H9 (cell line): ENCODE results near the gene ADAMTS17. TPM values are rescaled to one million over a fixed set of nuclear protein-coding genes. Genes with fewer than 3 reads are reported as not detected.

Experiments
- DNase-seq: peaks from one replicate; pipeline ENCODE4 v3.0.0-alpha.2; 2017
- H2AFZ ChIP-seq: one replicate; pipeline ENCODE4 v1.6.1; 2013; ENCODE audit warnings: mild to moderate bottlenecking, low read length, control low read depth, moderate library complexity
- H2AK5ac ChIP-seq: 2 replicates; pipeline ENCODE4 v1.6.1; 2013; ENCODE audit warnings: low read length, control low read depth, mixed read lengths; ENCODE audit not compliant: insufficient read length
- H2BK120ac ChIP-seq: one replicate; pipeline ENCODE4 v1.6.1; 2013; ENCODE audit warnings: low read depth, mild to moderate bottlenecking, low read length, control low read depth, inconsistent platforms; ENCODE audit not compliant: poor library complexity, severe bottlenecking
- H2BK12ac ChIP-seq: 2 replicates; pipeline ENCODE4 v1.6.1; 2013; ENCODE audit warnings: low read length, control low read depth, mixed read lengths, low read depth; ENCODE audit not compliant: insufficient read length
- H2BK15ac ChIP-seq: 2 replicates; pipeline ENCODE4 v1.6.1; 2013; ENCODE audit warnings: low read depth, low read length, control low read depth
- H2BK20ac ChIP-seq: one replicate; pipeline ENCODE4 v1.6.1; 2013; ENCODE audit warnings: low read depth, mild to moderate bottlenecking, low read length, control low read depth, inconsistent platforms; ENCODE audit not compliant: poor library complexity, severe bottlenecking
- H2BK5ac ChIP-seq: 2 replicates; pipeline ENCODE4 v1.6.1; 2013; ENCODE audit warnings: low read length, control low read depth, mixed read lengths; ENCODE audit not compliant: insufficient read length
- H3K14ac ChIP-seq: 2 replicates; pipeline ENCODE4 v1.6.1; 2013; ENCODE audit warnings: low read length, control low read depth; ENCODE audit not compliant: insufficient read depth
- H3K18ac ChIP-seq: 2 replicates; pipeline ENCODE4 v1.6.1; 2013; ENCODE audit warnings: low read depth, mild to moderate bottlenecking, mixed read lengths, low read length, control low read depth; ENCODE audit not compliant: insufficient read length
- H3K23ac ChIP-seq: 2 replicates; pipeline ENCODE4 v1.6.1; 2013; ENCODE audit warnings: low read length, control low read depth, mixed read lengths, low read depth; ENCODE audit not compliant: insufficient read length
- H3K23me2 ChIP-seq: 2 replicates; pipeline ENCODE4 v1.6.1; 2013; ENCODE audit warnings: low read depth, mild to moderate bottlenecking, mixed read lengths, low read length, control low read depth; ENCODE audit not compliant: insufficient read length, poor library complexity, severe bottlenecking
- H3K27ac ChIP-seq: 2 replicates; pipeline ENCODE4 v1.5.1; 2013; ENCODE audit warnings: low read length, control low read depth, mixed read lengths, low read depth; ENCODE audit not compliant: insufficient read length
- H3K27me3 ChIP-seq: 2 replicates; pipeline ENCODE4 v1.6.1; 2013; ENCODE audit warnings: low read length, control low read depth, inconsistent platforms; ENCODE audit not compliant: insufficient read depth
- H3K4ac ChIP-seq: 2 replicates; pipeline ENCODE4 v1.6.1; 2013; ENCODE audit warnings: low read depth, mild to moderate bottlenecking, control low read depth, inconsistent platforms, low read length, moderate library complexity
- H3K4me1 ChIP-seq: 2 replicates; pipeline ENCODE4 v1.6.1; 2013; ENCODE audit warnings: low read length, control low read depth, inconsistent platforms; ENCODE audit not compliant: insufficient read depth
- H3K4me2 ChIP-seq: 2 replicates; pipeline ENCODE4 v1.6.1; 2013; ENCODE audit warnings: low read length, control low read depth, mixed read lengths; ENCODE audit not compliant: insufficient read length, insufficient read depth
- H3K56ac ChIP-seq: 2 replicates; pipeline ENCODE4 v1.6.1; 2013; ENCODE audit warnings: low read depth, mild to moderate bottlenecking, mixed read lengths, low read length, control low read depth; ENCODE audit not compliant: insufficient read length
- H3K79me1 ChIP-seq: 2 replicates; pipeline ENCODE4 v1.6.1; 2013; ENCODE audit warnings: low read depth, mild to moderate bottlenecking, moderate library complexity, low read length, control low read depth, inconsistent platforms; ENCODE audit not compliant: insufficient read depth, poor library complexity, severe bottlenecking
- H3K79me2 ChIP-seq: 2 replicates; pipeline ENCODE4 v1.6.1; 2013; ENCODE audit warnings: low read length, control low read depth, inconsistent platforms; ENCODE audit not compliant: insufficient read depth
- H3K9ac ChIP-seq: 2 replicates; pipeline ENCODE4 v1.6.1; 2013; ENCODE audit warnings: low read length, control low read depth, mixed read lengths; ENCODE audit not compliant: insufficient read length; ENCODE audit errors: extremely low read depth
- H3K9me3 ChIP-seq: one replicate; pipeline ENCODE4 v1.6.1; 2013; ENCODE audit warnings: low read depth, low read length, inconsistent platforms; ENCODE audit not compliant: control insufficient read depth
- H3T11ph ChIP-seq: one replicate; pipeline ENCODE4 v1.6.1; 2013; ENCODE audit warnings: mild to moderate bottlenecking, low read length, control low read depth, inconsistent platforms
- H4K20me1 ChIP-seq: one replicate; pipeline ENCODE4 v1.6.1; 2013; ENCODE audit not compliant: control insufficient read depth, insufficient read length, insufficient read depth
- H4K5ac ChIP-seq: 2 replicates; pipeline ENCODE4 v1.6.1; 2013; ENCODE audit warnings: low read depth, mild to moderate bottlenecking, mixed read lengths, low read length, control low read depth; ENCODE audit not compliant: insufficient read length
- H4K8ac ChIP-seq: replicated peaks from 2 replicates; pipeline ENCODE4 v1.6.1; 2013; ENCODE audit warnings: low read length, control low read depth, mixed read lengths, low read depth; ENCODE audit not compliant: insufficient read length
- H4K91ac ChIP-seq: 2 replicates; pipeline ENCODE4 v1.6.1; 2013; ENCODE audit warnings: low read depth, mild to moderate bottlenecking, moderate library complexity, mixed read lengths, low read length, control low read depth; ENCODE audit not compliant: insufficient read length
- H3K27ac Mint-ChIP-seq, 3 experiments: 2 replicates in 2 of 3; 3 replicates in 1 of 3; pipeline ENCODE4 v1.8.0; 2020 to 2021; ENCODE audit warnings: mixed read lengths in 3 of 3, mild to moderate bottlenecking in 1 of 3, moderate library complexity in 1 of 3
- H3K27me3 Mint-ChIP-seq: 2 replicates; pipeline ENCODE4 v1.8.0; 2021; ENCODE audit warnings: low read depth, mild to moderate bottlenecking, moderate library complexity, mixed read lengths
- H3K36me3 Mint-ChIP-seq, 3 experiments: 2 replicates in 2 of 3; 3 replicates in 1 of 3; pipeline ENCODE4 v1.8.0; 2020 to 2021; ENCODE audit warnings: low read depth in 3 of 3, mixed read lengths in 3 of 3; ENCODE audit not compliant: insufficient read depth in 1 of 3
- H3K4me1 Mint-ChIP-seq, 2 experiments: 2 replicates each; pipeline ENCODE4 v1.8.0; 2020; ENCODE audit warnings: mixed read lengths in 2 of 2
- H3K4me3 Mint-ChIP-seq, 2 experiments: 2 replicates in 1 of 2; 3 replicates in 1 of 2; pipeline ENCODE4 v1.8.0; 2020 to 2021; ENCODE audit warnings: mild to moderate bottlenecking in 2 of 2, mixed read lengths in 2 of 2, moderate library complexity in 1 of 2
- H3K9me3 Mint-ChIP-seq, 2 experiments: 2 replicates in 1 of 2; 3 replicates in 1 of 2; pipeline ENCODE4 v1.8.0; 2020; ENCODE audit warnings: mild to moderate bottlenecking in 2 of 2, mixed read lengths in 2 of 2, moderate library complexity in 1 of 2
- WGBS: extraction: QIAGEN DNeasy Blood & Tissue Kit; methylation state at CpG from one replicate; pipeline ENCODE4 v1.1.7; 2013; ENCODE audit warnings: missing lambda C conversion rate, low lambda C conversion rate, mixed read lengths; ENCODE audit not compliant: insufficient read length; ENCODE audit errors: extremely low coverage; 5-methylcytosine and 5-hydroxymethylcytosine counted together
- total RNA-seq: library from RNA; stranded (reverse); gene quantifications from 2 replicates; pipeline ENCODE4 v1.2.1, GENCODE V29; 2021
- TF ChIP-seq, protein P1 (sequence below): fragments of 200-600 bp; sonication (generic); conservative IDR thresholded peaks from 3 replicates; pipeline ENCODE4 v1.8.0; 2021; ENCODE audit warnings: antibody characterized with exemption, mild to moderate bottlenecking

Gene ADAMTS17
- total RNA-seq, 1 experiment from 2014 or later = 2.9 TPM

DNA sequence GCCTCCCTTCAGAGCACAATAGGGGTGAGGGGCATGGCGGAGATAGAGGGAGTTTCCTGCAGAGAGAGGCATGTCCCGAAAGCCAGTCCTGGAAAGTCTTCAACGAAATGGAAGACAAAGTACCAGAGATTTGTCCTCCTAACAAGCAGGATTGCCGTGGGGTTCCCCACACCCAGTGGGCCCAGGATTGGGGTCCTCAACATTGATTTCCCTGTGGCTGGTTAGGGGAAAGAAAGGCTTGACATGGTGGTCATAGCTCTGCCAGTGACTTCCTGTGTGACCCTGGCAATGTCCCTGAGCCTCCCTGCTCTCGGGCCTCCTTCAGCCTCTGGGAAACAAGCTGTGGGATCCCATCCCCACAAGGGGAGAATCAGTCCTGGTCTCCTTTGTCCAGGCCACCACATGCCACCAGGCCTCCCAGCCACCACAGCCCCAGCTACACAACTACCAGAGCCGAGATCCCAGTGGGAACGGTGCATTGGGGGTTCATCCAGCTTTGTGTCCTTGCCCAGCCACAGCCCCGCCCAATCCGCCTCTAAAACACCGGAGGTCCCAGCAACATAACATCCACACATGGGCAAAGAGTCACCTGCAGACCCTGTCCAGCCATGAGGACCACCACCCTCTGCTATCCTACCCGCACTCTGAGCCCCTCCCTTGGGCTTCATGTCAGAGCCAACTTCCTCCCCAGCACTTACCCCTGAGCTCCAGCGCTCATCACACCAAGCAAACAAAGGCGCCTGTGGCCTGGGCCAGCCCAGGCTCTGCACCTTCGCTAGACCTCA lies 63.0 kb downstream of the ADAMTS17 start:
- H3K23me2 ChIP-seq = no peaks in the 10 kb centered on the region
- peaks cover 5% of the 10 kb centered on the region for H3K27me3 Mint-ChIP-seq
- WGBS = no CpG with 5 or more reads among the region's 14 CpGs

More for the DNA sequence above, 63.0 kb downstream of the ADAMTS17 start:
- no peaks in the 10 kb centered on the region for H3K27me3 ChIP-seq
- no peak overlapping the region for H3K14ac ChIP-seq
- no peak overlapping the region for H4K8ac ChIP-seq
- H3K9me3 ChIP-seq = no peaks in the 10 kb centered on the region
- no peak overlapping the region for H3K18ac ChIP-seq
- H3K4me3 Mint-ChIP-seq = no peak overlapping the region
- H2BK15ac ChIP-seq = no peak overlapping the region
- no peak overlapping the region for H3K56ac ChIP-seq
- no peaks in the 10 kb centered on the region for H3K79me2 ChIP-seq
- H3K4me2 ChIP-seq = no peak overlapping the region
- H2BK12ac ChIP-seq = no peak overlapping the region
- H3K9me3 Mint-ChIP-seq = peaks cover 0 to 2% of the 10 kb centered on the region in 2 experiments; a peak in 3 of 5 replicates
- no peaks in the 10 kb centered on the region for H4K20me1 ChIP-seq
- no peak overlapping the region; a peak in 1 of 7 replicates for H3K27ac Mint-ChIP-seq
- H3K79me1 ChIP-seq = no peaks in the 10 kb centered on the region
- no peak overlapping the region for H2BK20ac ChIP-seq
- no peak overlapping the region for H3K4ac ChIP-seq
- no peak overlapping the region for H2AFZ ChIP-seq
- TF ChIP-seq, protein P1, sequence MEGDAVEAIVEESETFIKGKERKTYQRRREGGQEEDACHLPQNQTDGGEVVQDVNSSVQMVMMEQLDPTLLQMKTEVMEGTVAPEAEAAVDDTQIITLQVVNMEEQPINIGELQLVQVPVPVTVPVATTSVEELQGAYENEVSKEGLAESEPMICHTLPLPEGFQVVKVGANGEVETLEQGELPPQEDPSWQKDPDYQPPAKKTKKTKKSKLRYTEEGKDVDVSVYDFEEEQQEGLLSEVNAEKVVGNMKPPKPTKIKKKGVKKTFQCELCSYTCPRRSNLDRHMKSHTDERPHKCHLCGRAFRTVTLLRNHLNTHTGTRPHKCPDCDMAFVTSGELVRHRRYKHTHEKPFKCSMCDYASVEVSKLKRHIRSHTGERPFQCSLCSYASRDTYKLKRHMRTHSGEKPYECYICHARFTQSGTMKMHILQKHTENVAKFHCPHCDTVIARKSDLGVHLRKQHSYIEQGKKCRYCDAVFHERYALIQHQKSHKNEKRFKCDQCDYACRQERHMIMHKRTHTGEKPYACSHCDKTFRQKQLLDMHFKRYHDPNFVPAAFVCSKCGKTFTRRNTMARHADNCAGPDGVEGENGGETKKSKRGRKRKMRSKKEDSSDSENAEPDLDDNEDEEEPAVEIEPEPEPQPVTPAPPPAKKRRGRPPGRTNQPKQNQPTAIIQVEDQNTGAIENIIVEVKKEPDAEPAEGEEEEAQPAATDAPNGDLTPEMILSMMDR = no peak
- H4K91ac ChIP-seq = no peak overlapping the region
- H3K9ac ChIP-seq = no peak overlapping the region
- H3T11ph ChIP-seq = no peak overlapping the region
- H3K4me1 ChIP-seq = no peaks in the 10 kb centered on the region
- no peaks in the 10 kb centered on the region; a peak in 1 of 7 replicates for H3K36me3 Mint-ChIP-seq
- H3K27ac ChIP-seq = no peak overlapping the region
- no peaks in the 10 kb centered on the region for H3K4me1 Mint-ChIP-seq
- H2AK5ac ChIP-seq = no peak overlapping the region
- H4K5ac ChIP-seq = no peak overlapping the region
- no peak for DNase-seq
- H2BK5ac ChIP-seq = no peak overlapping the region
- H3K23ac ChIP-seq = no peak overlapping the region
- no peak overlapping the region for H2BK120ac ChIP-seq
